ENCODE measurements around the gene CYP26B1.

CYP26B1 gene

GRCh38 chr2:72147303-72147971 is at the start of gene CYP26B1:
CYP26B1 (minus strand) TSS chr2:72147862; CDS start chr2:72147834, 28 bp downstream.
- DNase-seq, result no peak

- no peak for DNase-seq
These were observed 46.1 kb upstream of the CYP26B1 start for GRCh38 chr2:72193723-72194122.

GRCh38 chr2:72191441-72191840 is 43.8 kb upstream of the CYP26B1 start:
- no peak for DNase-seq

- DNase-seq, result no peak
These were observed 37.5 kb upstream of the CYP26B1 start for GRCh38 chr2:72185206-72185605.

- DNase-seq, result no peak
These were observed 35.8 kb upstream of the CYP26B1 start for GRCh38 chr2:72183466-72183865.

GRCh38 chr2:72183016-72183415 is 35.4 kb upstream of the CYP26B1 start:
- no peak for DNase-seq

GRCh38 chr2:72182547-72182946 is 34.9 kb upstream of the CYP26B1 start:
- no peak for DNase-seq

- DNase-seq, result no peak
These were observed 34.0 kb upstream of the CYP26B1 start for GRCh38 chr2:72181616-72182015.

GRCh38 chr2:72180351-72180750 is 32.7 kb upstream of the CYP26B1 start:
- no peak for DNase-seq

GRCh38 chr2:72178551-72178950 is 30.9 kb upstream of the CYP26B1 start:
- no peak for DNase-seq

- no peak for DNase-seq
These were observed 28.6 kb upstream of the CYP26B1 start for GRCh38 chr2:72176281-72176680.

GRCh38 chr2:72175636-72176035 is 28.0 kb upstream of the CYP26B1 start:
- no peak for DNase-seq

- no peak for DNase-seq
These were observed 26.1 kb upstream of the CYP26B1 start for GRCh38 chr2:72173640-72174321.

- DNase-seq, result no peak
These were observed 24.8 kb upstream of the CYP26B1 start for GRCh38 chr2:72172478-72172877.

GRCh38 chr2:72166279-72166678 is 18.6 kb upstream of the CYP26B1 start:
- DNase-seq, result no peak

GRCh38 chr2:72165792-72166191 is 18.1 kb upstream of the CYP26B1 start:
- no peak for DNase-seq

GRCh38 chr2:72162574-72162973 is 14.9 kb upstream of the CYP26B1 start:
- no peak for DNase-seq

GRCh38 chr2:72159211-72159993 is 11.7 kb upstream of the CYP26B1 start:
- DNase-seq, result no peak

- no peak for DNase-seq
These were observed 10.5 kb upstream of the CYP26B1 start for GRCh38 chr2:72157871-72158771.

- DNase-seq, result no peak
These were observed 9.2 kb upstream of the CYP26B1 start for GRCh38 chr2:72156872-72157271.

- no peak for DNase-seq
These were observed 8.1 kb upstream of the CYP26B1 start for GRCh38 chr2:72155737-72156136.

- no peak for DNase-seq
These were observed 7.5 kb upstream of the CYP26B1 start for GRCh38 chr2:72155151-72155550.

All from stimulated activated CD4-positive, alpha-beta T cell treated with anti-CD3 and anti-CD28 coated beads, Interleukin-4, amount 100 ng/mL, for 24 hours (primary cell).